ENCODE measurements around the gene VPS33A.
A peak's percentile ranks its signal among the peaks of the same experiment; 100 is the strongest.
"Not testable (repeated sequence)": the region's sequence is repeated elsewhere in the genome, so short reads cannot be mapped to it uniquely, and the experiment has no call there.

Gene VPS33A

GRCh38 chr12:122283680-122284079, 17.4 kb upstream of the VPS33A start:
- no peaks in the 10 kb centered on the region for H3K9me3 ChIP-seq (ENCODE audit: control insufficient read depth, insufficient read depth, low read length)
- no peak overlapping the region for H3K9ac ChIP-seq (ENCODE audit: low read depth, low read length)
- no peaks in the 10 kb centered on the region for H3K36me3 ChIP-seq (ENCODE audit: insufficient read depth, low read length)
- peaks cover 6% of the 10 kb centered on the region for H3K4me1 ChIP-seq (ENCODE audit: insufficient read depth, low read length)

- Histone ChIP-seq H3K9ac (ENCODE audit: low read depth, low read length) (no peak overlapping the region), H3K4me1 (ENCODE audit: insufficient read depth, low read length) (peaks cover 6% of the 10 kb centered on the region), H3K9me3 (ENCODE audit: control insufficient read depth, insufficient read depth, low read length) (no peaks in the 10 kb centered on the region), H3K36me3 (ENCODE audit: insufficient read depth, low read length) (no peaks in the 10 kb centered on the region; the same call in 1 of the 2 replicates)
Measured at GRCh38 chr12:122282061-122282460, 15.8 kb upstream of the VPS33A start.

GRCh38 chr12:122276242-122276641, 9.9 kb upstream of the VPS33A start:
- H3K9ac ChIP-seq (ENCODE audit: low read depth, low read length) = no peak overlapping the region
- no peaks in the 10 kb centered on the region; the same call in 1 of the 2 replicates for H3K36me3 ChIP-seq (ENCODE audit: insufficient read depth, low read length)
- H3K4me1 ChIP-seq (ENCODE audit: insufficient read depth, low read length) = no peaks in the 10 kb centered on the region; the same call in 1 of the 2 replicates

GRCh38 chr12:122275459-122275858, 9.2 kb upstream of the VPS33A start:
- H3K4me1 ChIP-seq (ENCODE audit: insufficient read depth, low read length) = no peaks in the 10 kb centered on the region; the same call in 1 of the 2 replicates
- no peak overlapping the region for H3K9ac ChIP-seq (ENCODE audit: low read depth, low read length)
- H3K9me3 ChIP-seq (ENCODE audit: control insufficient read depth, insufficient read depth, low read length) = no peaks in the 10 kb centered on the region
- H3K36me3 ChIP-seq (ENCODE audit: insufficient read depth, low read length) = no peaks in the 10 kb centered on the region; the same call in 1 of the 2 replicates

More at GRCh38 chr12:122276242-122276641, 9.9 kb upstream of the VPS33A start:
- H3K9me3 ChIP-seq (ENCODE audit: control insufficient read depth, insufficient read depth, low read length) = no peaks in the 10 kb centered on the region

GRCh38 chr12:122265886-122266229, 436 bp downstream of the VPS33A start:
- peak overlapping the region; percentile 82 for H3K9ac ChIP-seq (ENCODE audit: low read depth, low read length)
- H3K4me1 ChIP-seq (ENCODE audit: insufficient read depth, low read length) = no peaks in the 10 kb centered on the region
- H3K9me3 ChIP-seq (ENCODE audit: control insufficient read depth, insufficient read depth, low read length) = no peaks in the 10 kb centered on the region
- peaks cover 2% of the 10 kb centered on the region; the same call in 1 of the 2 replicates for H3K36me3 ChIP-seq (ENCODE audit: insufficient read depth, low read length)

GRCh38 chr12:122265476-122265875, 818 bp downstream of the VPS33A start:
- H3K9me3 ChIP-seq (ENCODE audit: control insufficient read depth, insufficient read depth, low read length) = no peaks in the 10 kb centered on the region
- peaks cover 2% of the 10 kb centered on the region; the same call in 1 of the 2 replicates for H3K36me3 ChIP-seq (ENCODE audit: insufficient read depth, low read length)
- H3K9ac ChIP-seq (ENCODE audit: low read depth, low read length) = peak overlapping the region; percentile 82
- H3K4me1 ChIP-seq (ENCODE audit: insufficient read depth, low read length) = no peaks in the 10 kb centered on the region

GRCh38 chr12:122260735-122261134, 5.6 kb downstream of the VPS33A start:
- H3K4me1 ChIP-seq (ENCODE audit: insufficient read depth, low read length); H3K9me3 ChIP-seq (ENCODE audit: control insufficient read depth, insufficient read depth, low read length); H3K9ac ChIP-seq (ENCODE audit: low read depth, low read length); H3K36me3 ChIP-seq (ENCODE audit: insufficient read depth, low read length): not testable (repeated sequence)

- not testable (repeated sequence) for H3K4me1 ChIP-seq (ENCODE audit: insufficient read depth, low read length); H3K36me3 ChIP-seq (ENCODE audit: insufficient read depth, low read length); H3K9me3 ChIP-seq (ENCODE audit: control insufficient read depth, insufficient read depth, low read length); H3K9ac ChIP-seq (ENCODE audit: low read depth, low read length)
Measured at GRCh38 chr12:122258939-122259338, 7.4 kb downstream of the VPS33A start.

GRCh38 chr12:122258462-122258861, 7.8 kb downstream of the VPS33A start:
- H3K4me1 ChIP-seq (ENCODE audit: insufficient read depth, low read length); H3K9ac ChIP-seq (ENCODE audit: low read depth, low read length); H3K36me3 ChIP-seq (ENCODE audit: insufficient read depth, low read length); H3K9me3 ChIP-seq (ENCODE audit: control insufficient read depth, insufficient read depth, low read length): not testable (repeated sequence)

- Histone ChIP-seq H3K9me3 (ENCODE audit: control insufficient read depth, insufficient read depth, low read length) (no peaks in the 10 kb centered on the region), H3K9ac (ENCODE audit: low read depth, low read length) (no peak overlapping the region), H3K4me1 (ENCODE audit: insufficient read depth, low read length) (no peaks in the 10 kb centered on the region), H3K36me3 (ENCODE audit: insufficient read depth, low read length) (no peaks in the 10 kb centered on the region)
Measured at GRCh38 chr12:122250536-122250935, 15.8 kb downstream of the VPS33A start.

GRCh38 chr12:122250047-122250446, 16.2 kb downstream of the VPS33A start:
- H3K4me1 ChIP-seq (ENCODE audit: insufficient read depth, low read length) = no peaks in the 10 kb centered on the region
- no peak overlapping the region for H3K9ac ChIP-seq (ENCODE audit: low read depth, low read length)
- no peaks in the 10 kb centered on the region for H3K9me3 ChIP-seq (ENCODE audit: control insufficient read depth, insufficient read depth, low read length)
- H3K36me3 ChIP-seq (ENCODE audit: insufficient read depth, low read length) = no peaks in the 10 kb centered on the region

- H3K9ac ChIP-seq (ENCODE audit: low read depth, low read length) = no peak overlapping the region
- H3K9me3 ChIP-seq (ENCODE audit: control insufficient read depth, insufficient read depth, low read length) = no peaks in the 10 kb centered on the region
- no peaks in the 10 kb centered on the region for H3K4me1 ChIP-seq (ENCODE audit: insufficient read depth, low read length)
- H3K36me3 ChIP-seq (ENCODE audit: insufficient read depth, low read length) = no peaks in the 10 kb centered on the region; the same call in 1 of the 2 replicates
Measured at GRCh38 chr12:122245553-122245952, 20.7 kb downstream of the VPS33A start.

GRCh38 chr12:122244565-122245371, 21.5 kb downstream of the VPS33A start:
- no peak overlapping the region for H3K9ac ChIP-seq (ENCODE audit: low read depth, low read length)
- H3K4me1 ChIP-seq (ENCODE audit: insufficient read depth, low read length) = no peaks in the 10 kb centered on the region
- H3K9me3 ChIP-seq (ENCODE audit: control insufficient read depth, insufficient read depth, low read length) = no peaks in the 10 kb centered on the region
- no peaks in the 10 kb centered on the region; the same call in 1 of the 2 replicates for H3K36me3 ChIP-seq (ENCODE audit: insufficient read depth, low read length)

GRCh38 chr12:122243965-122244364, 22.3 kb downstream of the VPS33A start:
- Histone ChIP-seq H3K36me3 (ENCODE audit: insufficient read depth, low read length) (no peaks in the 10 kb centered on the region; the same call in 1 of the 2 replicates), H3K9me3 (ENCODE audit: control insufficient read depth, insufficient read depth, low read length) (no peaks in the 10 kb centered on the region), H3K9ac (ENCODE audit: low read depth, low read length) (no peak overlapping the region), H3K4me1 (ENCODE audit: insufficient read depth, low read length) (no peaks in the 10 kb centered on the region)

GRCh38 chr12:122238861-122239260, 27.4 kb downstream of the VPS33A start:
- Histone ChIP-seq H3K9me3 (ENCODE audit: control insufficient read depth, insufficient read depth, low read length) (no peaks in the 10 kb centered on the region), H3K36me3 (ENCODE audit: insufficient read depth, low read length) (no peaks in the 10 kb centered on the region; the same call in 1 of the 2 replicates), H3K4me1 (ENCODE audit: insufficient read depth, low read length) (no peaks in the 10 kb centered on the region), H3K9ac (ENCODE audit: low read depth, low read length) (no peak overlapping the region)
